ENCODE measurements around the gene MPP3. TPM values are rescaled to one million over a fixed set of nuclear protein-coding genes. Genes with fewer than 3 reads are reported as not detected.

Gene MPP3
- total RNA-seq, 1 experiment from 2014 or later: 11.3 TPM

GRCh38 chr17:43755389-43755875 lies 77.5 kb downstream of the MPP3 start (continued):
- TF ChIP-seq PRDM15 (CRISPR knock-in tag; IDR thresholded peaks at IDR 0.05) (peak; percentile 54), USF2 (CRISPR knock-in tag; IDR thresholded peaks at IDR 0.05) (0 out of 2 replicates have a peak, but pooled peaks have one; percentile 14), ZNF232 (CRISPR knock-in tag; IDR thresholded peaks at IDR 0.05) (no peak), OVOL2 (CRISPR knock-in tag; IDR thresholded peaks at IDR 0.05; ENCODE audit: borderline replicate concordance) (no peak), SMAD4 (CRISPR knock-in tag; IDR thresholded peaks at IDR 0.05) (peak; percentile 89), SP1 (CRISPR knock-in tag; conservative IDR thresholded peaks at IDR 0.05) (peak; percentile 60), AFF4 (CRISPR knock-in tag; IDR thresholded peaks at IDR 0.05; ENCODE audit: borderline replicate concordance) (0 out of 2 replicates have a peak, but pooled peaks have one; percentile 26), USF1 (CRISPR knock-in tag; IDR thresholded peaks at IDR 0.05) (peak; percentile 75), ZNF396 (CRISPR knock-in tag; IDR thresholded peaks at IDR 0.05; ENCODE audit: borderline replicate concordance) (no peak), PRRX2 (CRISPR knock-in tag; IDR thresholded peaks at IDR 0.05) (no peak), TCF7 (CRISPR knock-in tag; IDR thresholded peaks at IDR 0.05; ENCODE audit: low read depth) (peak; percentile 93), ZSCAN18 (CRISPR knock-in tag; IDR thresholded peaks at IDR 0.05) (no peak), NR3C1 (CRISPR knock-in tag; conservative IDR thresholded peaks at IDR 0.05; ENCODE audit: low read depth) (no peak), ESRRA (CRISPR knock-in tag; IDR thresholded peaks at IDR 0.05; ENCODE audit: borderline replicate concordance) (0 out of 2 replicates have a peak, but pooled peaks have one; percentile 76), ZNF425 (CRISPR knock-in tag; conservative IDR thresholded peaks at IDR 0.05) (no peak), ATF3 (CRISPR knock-in tag; conservative IDR thresholded peaks at IDR 0.05) (no peak), GABPB1 (CRISPR knock-in tag; IDR thresholded peaks at IDR 0.05) (no peak), HMGA2 (CRISPR knock-in tag; IDR thresholded peaks at IDR 0.05) (no peak), E2F5 (CRISPR knock-in tag; IDR thresholded peaks at IDR 0.05) (peak; percentile 90), FOXK1 (CRISPR knock-in tag; IDR thresholded peaks at IDR 0.05) (peak; percentile 91), MYBL2 (CRISPR knock-in tag; IDR thresholded peaks at IDR 0.05) (peak; percentile 88), MXD4 (CRISPR knock-in tag; IDR thresholded peaks at IDR 0.05; ENCODE audit: borderline replicate concordance) (no peak), SOX15 (CRISPR knock-in tag; IDR thresholded peaks at IDR 0.05) (no peak), ZNF671 (CRISPR knock-in tag; IDR thresholded peaks at IDR 0.05) (no peak), CDX4 (CRISPR knock-in tag; IDR thresholded peaks at IDR 0.05; ENCODE audit: borderline replicate concordance) (no peak)
